ENCODE results near the gene RAB11FIP4.
A peak's percentile ranks its signal among the peaks of the same experiment; 100 is the strongest.

Gene RAB11FIP4

GRCh38 chr17:31524926-31525800 lies 133.7 kb downstream of the RAB11FIP4 start:
- peak; percentile 91 to 92 for DNase-seq (ENCODE audit: low read depth in 2 of 2)

DNA sequence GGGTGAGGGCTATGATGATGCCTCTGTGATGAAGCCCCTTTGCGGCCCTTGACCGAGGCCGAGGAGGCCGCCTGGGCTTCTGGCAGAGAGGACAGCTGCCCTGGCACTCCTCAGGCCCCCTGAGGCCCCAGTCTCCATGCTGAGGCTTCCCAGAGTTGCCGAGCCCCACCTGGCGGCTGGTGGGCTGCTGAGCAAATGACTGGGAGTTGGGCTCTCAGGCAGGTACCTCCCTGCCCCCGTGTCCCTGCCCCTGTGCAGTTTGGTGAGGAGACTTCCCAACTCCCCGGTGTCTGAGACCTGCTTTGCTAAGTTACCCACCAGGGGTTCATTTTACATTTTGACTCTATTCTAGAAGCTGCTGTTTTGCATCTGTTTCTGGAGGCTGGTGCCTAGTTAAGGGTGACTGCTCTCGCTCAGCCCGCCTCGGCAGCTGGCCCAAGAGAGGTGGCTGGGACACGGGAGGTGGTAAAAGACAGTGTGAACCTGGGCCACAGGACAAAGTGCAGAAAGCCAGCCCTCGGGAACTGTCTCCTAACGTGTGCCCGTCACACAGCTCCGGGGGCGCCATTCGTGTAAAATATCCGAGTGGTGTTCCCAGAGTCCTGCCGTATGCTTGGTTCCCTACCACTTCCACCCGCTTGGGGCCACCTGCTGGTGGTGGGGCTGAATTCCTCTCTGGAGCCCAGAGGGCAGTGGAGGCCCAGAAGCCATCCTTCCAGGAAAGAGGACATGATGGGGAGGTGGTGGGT lies 134.5 kb downstream of the RAB11FIP4 start:
- DNase-seq (ENCODE audit: low read depth in 2 of 2), result no peak

- no peak for DNase-seq (ENCODE audit: low read depth in 2 of 2)
These were observed 136.1 kb downstream of the RAB11FIP4 start for GRCh38 chr17:31527606-31528005.

DNA sequence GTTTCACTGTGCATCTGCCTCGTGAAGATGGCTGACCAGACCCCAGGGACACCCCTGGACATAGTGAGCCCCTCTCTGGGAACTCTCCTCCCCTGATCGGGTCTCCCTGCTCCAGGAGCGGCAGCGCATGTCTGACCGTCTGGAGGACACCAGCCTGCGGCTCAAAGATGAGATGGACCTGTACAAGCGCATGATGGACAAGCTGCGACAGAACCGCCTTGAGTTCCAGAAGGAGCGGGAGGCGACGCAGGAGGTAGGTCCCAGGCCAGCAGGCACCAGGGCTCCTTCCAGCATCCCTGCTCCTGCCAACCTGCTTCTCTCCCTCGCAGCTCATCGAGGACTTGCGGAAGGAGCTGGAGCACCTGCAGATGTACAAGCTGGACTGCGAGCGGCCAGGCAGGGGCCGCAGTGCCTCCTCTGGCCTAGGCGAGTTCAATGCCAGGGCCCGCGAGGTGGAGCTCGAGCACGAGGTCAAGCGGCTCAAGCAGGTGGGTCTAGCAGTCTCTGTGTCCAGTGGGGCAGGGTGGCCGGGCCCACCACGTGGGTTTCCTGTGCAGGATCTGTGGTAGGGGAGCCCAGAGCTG lies 136.9 kb downstream of the RAB11FIP4 start:
- DNase-seq (ENCODE audit: low read depth in 2 of 2), result no peak

- no peak for DNase-seq (ENCODE audit: low read depth in 2 of 2)
These were observed 138.4 kb downstream of the RAB11FIP4 start for GRCh38 chr17:31529841-31530251.

GRCh38 chr17:31530391-31530985 lies 139.0 kb downstream of the RAB11FIP4 start:
- no peak for DNase-seq (ENCODE audit: low read depth in 2 of 2)

- no peak for DNase-seq (ENCODE audit: low read depth in 2 of 2)
These were observed 140.0 kb downstream of the RAB11FIP4 start for GRCh38 chr17:31531336-31531980.

DNA sequence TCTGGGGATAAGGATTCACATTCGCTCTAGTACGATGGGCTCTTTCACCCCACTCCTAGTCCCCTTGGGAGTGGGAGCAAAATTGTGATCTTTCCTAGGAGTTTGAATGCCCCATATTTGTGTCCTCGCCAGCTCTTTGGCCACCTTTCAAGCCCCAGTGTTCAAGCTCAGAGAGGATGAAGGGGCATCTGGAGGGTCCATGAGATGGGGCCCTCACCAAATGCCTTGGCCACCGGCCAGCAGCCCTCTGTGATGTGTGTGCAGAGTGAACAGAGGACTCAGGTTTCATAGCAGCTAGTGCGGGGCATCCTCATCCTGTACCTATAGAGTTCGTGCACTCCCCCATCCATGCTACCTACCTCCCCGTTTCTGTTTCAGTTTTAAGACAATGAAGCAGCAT lies 140.6 kb downstream of the RAB11FIP4 start:
- DNase-seq (ENCODE audit: low read depth in 2 of 2), result no peak

- DNase-seq (ENCODE audit: low read depth in 2 of 2), result no peak
These were observed 141.1 kb downstream of the RAB11FIP4 start for GRCh38 chr17:31532526-31532925.

DNA sequence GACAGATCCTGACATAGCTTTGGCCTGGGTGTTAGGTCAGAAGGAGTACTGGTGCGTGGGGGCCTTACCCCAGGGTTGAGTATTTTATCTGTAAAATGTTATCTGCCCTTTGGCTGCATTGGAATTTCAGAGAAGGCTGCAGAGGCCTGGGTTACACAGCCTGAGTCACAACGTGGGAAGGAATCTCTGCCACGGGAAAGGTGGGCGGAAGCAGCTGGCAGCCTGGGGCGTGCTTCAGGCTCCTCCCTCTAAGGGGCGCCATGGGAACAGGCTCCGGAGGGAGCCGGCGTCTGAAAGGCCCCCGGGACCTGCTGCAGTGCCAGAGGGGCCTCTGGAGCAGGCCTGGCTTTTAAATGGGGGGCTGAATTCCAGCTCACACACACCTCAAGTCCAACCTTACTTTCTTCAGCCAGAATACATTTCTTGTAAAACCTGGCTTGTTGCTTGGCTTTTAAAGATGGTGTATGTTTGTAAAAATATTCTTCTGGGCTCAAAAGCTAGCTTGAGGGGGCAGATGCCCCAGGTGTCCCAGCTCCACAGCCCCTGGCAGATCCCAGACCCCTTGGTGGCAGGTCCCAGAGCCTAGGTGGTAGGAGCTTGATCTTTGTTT lies 142.2 kb downstream of the RAB11FIP4 start:
- DNase-seq (ENCODE audit: low read depth in 2 of 2), result no peak

- no peak for DNase-seq (ENCODE audit: low read depth in 2 of 2)
These were observed 142.9 kb downstream of the RAB11FIP4 start for GRCh38 chr17:31534223-31534888.

GRCh38 chr17:31535581-31535981 lies 144.1 kb downstream of the RAB11FIP4 start:
- DNase-seq (ENCODE audit: low read depth in 2 of 2), result no peak

- no peak for DNase-seq (ENCODE audit: low read depth in 2 of 2)
These were observed 145.0 kb downstream of the RAB11FIP4 start for GRCh38 chr17:31536451-31536850.

DNA sequence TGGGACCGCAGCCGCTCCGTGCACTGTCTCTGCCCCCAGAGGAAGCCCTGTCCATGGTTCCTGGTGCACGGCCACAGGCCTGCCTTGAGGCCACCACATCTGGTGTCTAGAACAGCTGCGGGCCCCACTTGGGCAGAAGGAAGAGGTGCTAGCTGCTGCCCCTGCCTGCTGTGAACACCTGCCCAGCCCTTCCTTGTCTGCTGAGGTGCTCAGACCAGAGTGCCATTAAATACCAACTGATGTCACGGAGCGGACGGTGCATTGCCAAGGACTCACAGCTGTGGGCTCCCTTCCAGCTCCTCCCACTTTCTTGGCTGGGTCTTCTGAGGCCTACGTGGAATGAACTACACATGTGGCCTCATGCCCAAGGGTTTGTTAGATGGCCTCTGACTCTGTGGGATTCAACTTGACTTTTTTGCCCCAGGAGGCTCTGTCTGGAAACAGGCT lies 146.1 kb downstream of the RAB11FIP4 start:
- no peak for DNase-seq (ENCODE audit: low read depth in 2 of 2)

DNA sequence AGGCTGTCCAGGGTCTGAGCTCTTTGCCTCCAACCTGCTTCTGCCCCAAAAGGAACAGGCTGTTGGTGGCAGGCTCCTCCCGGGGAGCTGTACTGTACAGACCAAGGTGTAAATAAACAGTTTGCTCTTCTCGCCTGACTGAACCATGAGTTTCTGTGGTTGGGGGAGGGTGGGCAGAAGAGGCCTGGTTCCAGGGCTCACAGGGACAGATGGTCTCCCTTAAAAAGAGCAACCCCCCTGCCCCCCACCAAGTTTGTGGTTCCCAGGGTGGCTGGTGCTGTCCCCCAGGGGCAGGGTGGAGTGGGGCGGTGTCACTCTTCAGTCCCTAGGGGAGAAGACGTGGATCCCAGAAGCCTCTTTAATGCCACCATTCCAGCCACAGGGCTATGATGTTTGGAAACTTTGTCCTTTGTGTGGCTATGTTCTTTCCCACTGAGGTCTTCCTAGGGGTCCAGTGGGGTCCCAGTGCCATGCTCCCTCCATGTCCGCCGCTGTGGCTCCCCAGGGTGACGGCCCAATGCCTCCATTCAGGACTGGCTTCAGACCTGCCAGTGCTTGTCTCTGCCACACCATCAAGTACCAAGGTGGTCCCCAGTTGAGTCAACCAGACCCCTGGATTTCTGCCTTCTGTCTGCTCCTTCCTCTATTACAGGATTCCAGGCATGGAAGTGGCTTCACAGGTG lies 146.7 kb downstream of the RAB11FIP4 start:
- DNase-seq (ENCODE audit: low read depth in 2 of 2), result no peak

DNA sequence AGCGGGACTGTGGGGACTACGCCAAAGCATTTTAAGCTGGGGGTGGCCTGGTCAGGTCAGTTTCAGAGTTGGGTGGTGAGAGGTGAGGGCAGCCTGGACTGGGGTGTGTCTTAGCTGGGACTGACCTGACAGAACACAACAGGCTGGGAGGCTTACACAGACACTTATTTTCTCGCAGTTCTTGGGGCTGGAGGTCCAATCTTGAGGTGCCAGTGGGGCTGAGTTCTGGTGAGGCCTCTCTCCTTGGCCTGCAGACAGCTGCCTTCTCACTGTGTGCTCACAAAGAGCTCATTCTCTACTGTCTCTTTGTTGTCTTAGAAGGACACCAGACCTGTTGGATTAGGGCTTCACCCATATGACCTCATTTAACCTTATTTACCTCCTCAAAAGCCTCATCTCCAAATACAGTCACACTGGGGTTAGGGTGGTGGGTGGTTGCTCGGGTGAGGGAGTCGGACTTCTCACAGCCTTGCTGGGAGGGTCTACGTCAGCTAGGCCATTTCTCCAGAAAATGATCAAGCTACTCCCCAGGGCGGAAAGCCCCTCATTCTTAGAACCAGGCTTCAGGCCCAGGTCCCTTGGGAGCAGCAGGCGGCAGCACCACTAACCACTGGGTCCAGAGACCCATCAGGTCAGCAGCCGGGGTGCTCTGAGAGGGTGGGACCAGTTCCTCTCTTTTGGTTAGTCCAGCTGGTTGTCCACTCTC lies 149.3 kb downstream of the RAB11FIP4 start:
- no peak for DNase-seq (ENCODE audit: low read depth in 2 of 2)

DNA sequence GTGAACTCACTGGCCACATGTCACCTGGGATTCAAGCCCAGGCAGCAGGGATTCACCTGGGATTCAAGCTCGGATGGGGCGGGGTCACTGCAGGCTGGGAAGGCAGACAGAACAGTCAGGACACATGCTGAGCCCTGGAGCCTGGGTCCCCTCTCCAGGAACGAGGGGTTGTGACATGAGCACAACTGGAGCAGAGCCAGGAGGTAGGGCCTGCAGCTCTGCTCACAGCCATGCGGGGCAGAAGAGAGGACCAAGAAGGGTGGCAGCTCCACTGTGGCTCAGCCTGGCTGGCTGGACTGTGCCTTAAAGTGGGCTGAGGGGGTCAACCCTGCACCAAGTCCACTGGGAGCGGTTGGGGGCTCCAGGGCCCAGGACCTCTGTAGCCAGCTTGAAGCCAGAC lies 150.1 kb downstream of the RAB11FIP4 start:
- DNase-seq (ENCODE audit: low read depth in 2 of 2), result no peak

DNA sequence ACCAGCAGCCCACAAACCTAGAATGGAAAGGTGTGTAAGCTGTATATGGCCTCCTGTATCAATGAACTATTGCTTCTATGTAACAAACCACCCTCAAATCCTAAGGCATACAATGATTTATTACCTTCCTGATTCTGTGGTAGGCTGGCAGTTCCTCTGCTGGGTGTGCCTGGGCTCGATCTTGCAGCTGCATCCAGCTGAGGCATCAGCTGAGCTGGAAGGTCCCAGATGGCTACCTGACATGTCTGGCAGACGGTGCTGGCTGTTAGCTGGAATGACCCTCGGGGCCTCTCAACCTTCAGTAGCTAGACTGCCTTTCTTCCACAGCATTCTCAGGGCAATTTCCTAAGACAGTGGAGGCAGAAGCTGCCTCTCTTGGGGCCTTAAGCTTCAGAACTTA lies 152.7 kb downstream of the RAB11FIP4 start:
- no peak for DNase-seq (ENCODE audit: low read depth in 2 of 2)

GRCh38 chr17:31546650-31547049 lies 155.2 kb downstream of the RAB11FIP4 start:
- DNase-seq (ENCODE audit: low read depth in 2 of 2), result no peak

Measured in activated CD4-positive, alpha-beta T cell treated with anti-CD3 and anti-CD28 coated beads for 24 hours (primary cell).